Gastrocnemius medialis (tissue), 4 donors: ENCODE data around the gene DAAM1. TPM values are rescaled to one million over a fixed set of nuclear protein-coding genes. Genes with fewer than 3 reads are reported as not detected.
A peak's percentile ranks its signal among the peaks of the same experiment; 100 is the strongest.

Experiments used
- ATAC-seq, 2 donors: fragments of 150-250 bp; one replicate each; pipeline ENCODE4 v1.9.1; 2016
- DNase-seq, 2 donors: peaks; one replicate each; pipeline ENCODE4 v3.0.0-alpha.2; 2019
- H3K27ac ChIP-seq, 4 donors: fragments of 200-600 bp; sonication (generic); 1 replicate in 1 of 4; 2 replicates in 3 of 4; pipeline ENCODE4 v1.5.1; 2016 to 2018; ENCODE audit warnings: mild to moderate bottlenecking in 2 of 4, moderate library complexity in 1 of 4
- H3K27me3 ChIP-seq, 3 donors: fragments of 200-600 bp; sonication (generic) in 2 of 3; 1 replicate in 1 of 3; 2 replicates in 2 of 3; pipeline versions ENCODE4 v1.5.1 to v1.6.0; 2016 to 2019; ENCODE audit warnings: mild to moderate bottlenecking in 1 of 3, moderate library complexity in 1 of 3
- H3K36me3 ChIP-seq, 2 donors: fragments of 200-600 bp; sonication (generic) in 1 of 2; one replicate each; pipeline ENCODE4 v1.5.1; 2017 to 2018
- H3K4me1 ChIP-seq, 2 donors: fragments of 200-600 bp; sonication (generic) in 1 of 2; one replicate each; pipeline ENCODE4 v1.5.1; 2016 to 2017; ENCODE audit warnings: mild to moderate bottlenecking in 2 of 2
- H3K4me3 ChIP-seq, 4 donors: fragments of 200-600 bp; sonication (generic) in 3 of 4; 1 replicate in 1 of 4; 2 replicates in 3 of 4; pipeline ENCODE4 v1.5.1; 2016 to 2019; ENCODE audit warnings: mild to moderate bottlenecking in 2 of 4
- H3K9me3 ChIP-seq, 3 donors: fragments of 200-600 bp; sonication (generic) in 2 of 3; 1 replicate in 1 of 3; 2 replicates in 2 of 3; pipeline ENCODE4 v1.5.1; 2016 to 2019
- CTCF ChIP-seq, 5 experiments: fragments of 450-650 bp in 3 of 5; fragments of 200-600 bp in 2 of 5; sonication (generic) in 2 of 5; IDR thresholded peaks in 4 of 5; conservative IDR thresholded peaks in 1 of 5; 1 replicate in 4 of 5; 2 replicates in 1 of 5; pipeline ENCODE4 v1.5.1; 2016 to 2019; ENCODE audit warnings: antibody characterized with exemption in 5 of 5, mild to moderate bottlenecking in 3 of 5, moderate library complexity in 3 of 5
- POLR2A ChIP-seq, 2 donors: fragments of 450-650 bp; IDR thresholded peaks; one replicate each; pipeline ENCODE4 v1.6.1; 2017; ENCODE audit warnings: antibody characterized with exemption in 2 of 2, mild to moderate bottlenecking in 2 of 2, moderate library complexity in 2 of 2
- in situ Hi-C, 4 donors: fragments of 200-750 bp; cut with MboI; loops; one replicate each; pipeline versions ENCODE4 v1.15.0 to v1.8.0; 2017; ENCODE audit warnings: low sequenced_read_pairs in 4 of 4
- intact Hi-C: fragments of 100-400 bp; cut with DNase I; formaldehyde crosslinking; loops from one replicate; pipeline ENCODE4 v1.15.1; 2023; ENCODE audit warnings: low total_unique reads
- total RNA-seq, 4 donors: library from RNA; depleted of rRNA; stranded (reverse); fragments of >200 nt; gene quantifications; one replicate each; pipeline versions ENCODE4 v1.1.0 to v1.2.3, GENCODE V29; 2016

The DAAM1 gene
- total RNA-seq, 4 donors from 2014 or later, result 4.4 to 13.9 (median 6.4) TPM

- no peaks in the 10 kb centered on the region for H3K36me3 ChIP-seq
- peak overlapping the region in 1 of 4 donors; percentile 29 for H3K27ac ChIP-seq
- H3K9me3 ChIP-seq, result no peaks in the 10 kb centered on the region
- DNase-seq (no peak), ATAC-seq (peak in 1 of 2 donors; percentile 33)
- intact Hi-C loops (no loop called here), in situ Hi-C loops (no loop called here)
- H3K4me1 ChIP-seq, result peaks cover 8 to 28% of the 10 kb centered on the region in 2 donors
- no peak for TF ChIP-seq CTCF (IDR thresholded peaks at IDR 0.05 in 4 of 5, conservative IDR thresholded peaks at IDR 0.05 in 1 of 5)
- TF ChIP-seq POLR2A (IDR thresholded peaks at IDR 0.05), result no peak
- H3K4me3 ChIP-seq, result no peak overlapping the region
- no peaks in the 10 kb centered on the region for H3K27me3 ChIP-seq
Observed at GRCh38 chr14:59377991-59378601, 189.6 kb downstream of the DAAM1 start.

GRCh38 chr14:59389936-59390335 is 201.5 kb downstream of the DAAM1 start:
- Histone ChIP-seq H3K4me1 (no peaks in the 10 kb centered on the region), H3K27ac (no peak overlapping the region), H3K36me3 (no peaks in the 10 kb centered on the region), H3K27me3 (no peaks in the 10 kb centered on the region), H3K9me3 (no peaks in the 10 kb centered on the region), H3K4me3 (no peak overlapping the region)
- ATAC-seq (no peak), DNase-seq (no peak)
- in situ Hi-C loops, result no loop called here
- TF ChIP-seq POLR2A (IDR thresholded peaks at IDR 0.05) (no peak), CTCF (IDR thresholded peaks at IDR 0.05 in 4 of 5, conservative IDR thresholded peaks at IDR 0.05 in 1 of 5) (no peak)
- intact Hi-C loops, result no loop called here

- Histone ChIP-seq H3K9me3 (no peaks in the 10 kb centered on the region), H3K27me3 (no peaks in the 10 kb centered on the region), H3K4me1 (no peaks in the 10 kb centered on the region), H3K36me3 (no peaks in the 10 kb centered on the region), H3K4me3 (no peak overlapping the region), H3K27ac (no peak overlapping the region)
- intact Hi-C loops (no loop called here), in situ Hi-C loops (no loop called here)
- TF ChIP-seq CTCF (IDR thresholded peaks at IDR 0.05 in 4 of 5, conservative IDR thresholded peaks at IDR 0.05 in 1 of 5) (no peak), POLR2A (IDR thresholded peaks at IDR 0.05) (no peak)
- DNase-seq, result no peak
- no peak for ATAC-seq
Observed at GRCh38 chr14:59391388-59391787, 202.9 kb downstream of the DAAM1 start.

GRCh38 chr14:59394268-59394667 is 205.8 kb downstream of the DAAM1 start:
- Histone ChIP-seq H3K4me1 (no peaks in the 10 kb centered on the region), H3K27ac (no peak overlapping the region), H3K36me3 (no peaks in the 10 kb centered on the region), H3K4me3 (no peak overlapping the region), H3K9me3 (no peaks in the 10 kb centered on the region), H3K27me3 (no peaks in the 10 kb centered on the region)
- DNase-seq (no peak), ATAC-seq (no peak)
- intact Hi-C loops, result no loop called here
- TF ChIP-seq CTCF (IDR thresholded peaks at IDR 0.05 in 4 of 5, conservative IDR thresholded peaks at IDR 0.05 in 1 of 5) (no peak), POLR2A (IDR thresholded peaks at IDR 0.05) (no peak)
- in situ Hi-C loops, result no loop called here

GRCh38 chr14:59395672-59396071 is 207.2 kb downstream of the DAAM1 start:
- intact Hi-C loops, result no loop called here
- Histone ChIP-seq H3K4me1 (no peaks in the 10 kb centered on the region), H3K4me3 (no peak overlapping the region), H3K27me3 (no peaks in the 10 kb centered on the region), H3K9me3 (no peaks in the 10 kb centered on the region), H3K36me3 (no peaks in the 10 kb centered on the region), H3K27ac (no peak overlapping the region)
- no peak for DNase-seq
- in situ Hi-C loops, result no loop called here
- ATAC-seq, result no peak
- TF ChIP-seq CTCF (IDR thresholded peaks at IDR 0.05 in 4 of 5, conservative IDR thresholded peaks at IDR 0.05 in 1 of 5) (no peak), POLR2A (IDR thresholded peaks at IDR 0.05) (no peak)
